NCI-H1436 (cell line): Measurements from ENCODE around the gene WDR43.
"Not testable (repeated sequence)": the region's sequence is repeated elsewhere in the genome, so short reads cannot be mapped to it uniquely, and the experiment has no call there.

Source experiments
- DNase-seq: peaks from one replicate; lab custom pipeline; 2025; lab: John Stamatoyannopoulos, UW

WDR43 gene

DNA sequence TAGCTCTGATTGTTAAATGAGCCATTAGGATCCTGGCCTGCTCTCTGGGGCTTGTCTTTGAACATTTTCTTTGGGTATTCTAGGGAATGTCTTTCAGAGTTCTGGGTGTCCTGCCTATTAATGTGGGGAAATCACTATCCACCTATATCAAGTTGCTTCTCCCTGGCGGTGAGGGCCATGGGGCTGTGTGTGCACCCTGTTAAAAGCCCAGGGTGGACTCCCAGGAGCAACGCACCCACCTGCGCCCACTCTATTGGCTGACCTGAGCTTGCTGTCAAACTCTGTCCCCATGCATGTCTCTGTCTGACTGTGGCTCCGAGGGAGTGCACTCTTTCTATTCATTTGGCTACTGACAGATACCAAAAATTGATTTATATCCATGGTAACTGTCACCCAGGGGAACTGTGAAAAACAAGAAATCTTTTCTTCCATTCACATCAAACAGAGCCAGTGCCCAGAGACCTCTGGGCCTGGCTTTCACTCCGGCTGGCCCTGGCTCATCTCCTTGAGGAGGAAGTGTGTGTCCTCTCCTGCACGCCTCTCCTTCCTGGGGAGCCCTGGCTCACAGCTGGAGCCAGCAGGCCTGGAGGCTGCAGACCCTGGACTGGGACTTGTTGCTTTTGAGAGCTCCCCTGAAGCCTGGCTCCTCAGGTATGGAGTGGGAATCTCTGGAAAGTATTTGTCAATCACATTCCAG lies 76.1 kb downstream of the WDR43 start:
- DNase-seq = no peak

DNA sequence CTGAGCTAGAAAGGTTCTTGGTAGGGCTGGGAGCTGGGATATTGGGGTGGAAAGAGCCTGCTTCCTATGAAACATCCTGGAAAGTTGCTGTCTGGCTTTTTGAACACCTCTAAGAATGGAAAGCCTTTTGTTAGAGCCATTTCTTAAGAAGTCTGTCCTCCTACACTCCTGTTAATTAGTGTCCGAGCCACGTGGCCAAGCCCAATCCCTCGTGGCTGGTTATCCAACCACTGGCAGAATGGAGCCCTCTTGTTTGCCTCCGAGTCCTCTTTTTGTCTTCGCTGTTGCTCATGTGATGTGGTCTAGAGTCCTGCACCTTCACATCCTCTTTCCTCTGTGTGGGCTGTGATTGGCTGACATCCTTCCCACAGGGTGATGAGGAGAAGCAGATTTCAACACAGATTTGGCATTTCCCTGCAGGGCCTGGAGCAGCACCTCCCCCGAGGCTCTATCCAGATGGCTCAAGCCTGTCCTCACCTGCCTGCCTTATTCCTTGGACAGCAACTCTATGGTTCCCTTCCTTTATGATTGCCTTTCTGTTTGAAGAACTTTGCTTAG lies 78.4 kb downstream of the WDR43 start:
- no peak for DNase-seq

- DNase-seq = no peak
Observed at GRCh38 chr2:28974252-28974651, 79.8 kb downstream of the WDR43 start.

GRCh38 chr2:28975671-28976070 lies 81.2 kb downstream of the WDR43 start:
- DNase-seq = no peak

DNA sequence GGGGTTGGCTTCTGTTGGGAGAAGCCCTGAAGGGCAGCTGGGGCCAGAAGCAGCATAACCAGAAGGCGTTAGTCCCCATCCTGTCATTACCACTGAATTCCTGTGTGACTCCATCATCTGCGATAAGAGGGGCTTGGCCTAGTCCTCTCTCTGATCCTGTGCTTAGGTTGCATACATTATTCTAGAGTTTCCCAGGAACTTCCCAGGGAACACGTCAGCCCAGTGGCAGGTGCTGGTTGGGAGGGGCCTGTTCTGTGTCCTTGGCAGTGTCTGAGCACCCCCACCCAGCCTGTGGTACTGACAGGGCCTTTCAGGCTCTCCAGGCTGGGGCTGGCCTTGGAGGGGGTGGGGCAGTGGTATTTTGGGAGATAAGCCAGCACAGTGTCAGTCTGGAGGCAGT lies 82.1 kb downstream of the WDR43 start:
- DNase-seq = no peak

- no peak for DNase-seq
Observed at GRCh38 chr2:28977176-28977875, 82.9 kb downstream of the WDR43 start.

DNA sequence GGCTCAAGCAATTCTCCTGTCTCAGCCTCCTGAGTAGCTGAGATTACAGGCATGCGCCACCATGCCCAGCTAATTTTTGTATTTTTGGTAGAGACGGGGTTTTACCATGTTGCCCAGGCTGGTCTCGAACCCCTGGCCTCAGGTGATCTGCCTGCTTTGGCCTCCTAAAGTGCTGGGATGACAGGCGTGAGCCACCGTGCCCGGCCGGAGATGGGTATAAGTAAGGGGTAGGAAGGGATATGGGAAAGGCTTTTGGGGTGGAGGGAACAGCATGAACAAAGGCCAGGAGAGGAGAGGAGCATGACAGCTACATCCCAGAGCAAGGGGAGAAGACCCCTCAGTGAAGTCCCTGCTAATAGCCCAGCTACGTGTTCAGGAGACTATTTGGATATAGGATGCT lies 83.5 kb downstream of the WDR43 start:
- not testable (repeated sequence) for DNase-seq

DNA sequence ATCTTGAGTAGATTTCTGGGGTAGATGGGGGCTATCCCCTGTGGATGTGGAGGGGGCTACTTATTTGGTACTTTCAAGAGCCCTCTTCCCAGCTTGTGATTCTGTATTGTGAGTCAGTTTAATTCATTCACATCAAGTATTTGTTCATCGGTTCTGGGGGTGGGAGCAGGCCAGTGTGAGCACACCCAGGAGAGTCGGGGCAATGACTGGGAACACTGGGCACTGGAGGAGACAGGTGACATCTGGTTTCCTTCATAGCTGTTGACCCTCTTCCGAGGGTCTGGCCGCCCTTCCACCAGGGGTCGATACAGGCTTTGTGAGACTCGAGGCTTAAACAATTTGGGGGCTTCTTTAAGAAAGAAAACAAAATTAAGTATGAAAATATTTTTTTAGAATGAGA lies 84.1 kb downstream of the WDR43 start:
- DNase-seq = no peak

DNA sequence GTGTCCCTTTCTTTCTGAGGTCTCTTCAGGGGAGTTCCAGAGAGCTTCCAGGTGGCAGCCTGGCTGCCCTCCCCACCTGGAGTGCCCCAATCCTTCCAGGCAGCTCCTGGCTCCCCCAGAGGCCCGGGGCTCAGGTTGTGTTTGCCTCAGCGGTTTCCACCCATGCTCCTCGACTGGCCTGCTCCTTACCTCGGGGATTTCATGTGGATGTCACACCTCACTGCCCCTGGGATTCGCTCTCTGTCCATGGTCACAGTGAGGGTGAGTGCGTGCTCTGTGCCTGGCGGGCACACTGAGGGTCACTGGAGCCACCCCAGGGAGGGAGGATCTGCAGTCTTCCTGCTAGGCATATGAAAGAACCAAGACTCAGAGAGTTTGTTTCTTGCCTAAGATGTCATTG lies 84.6 kb downstream of the WDR43 start:
- DNase-seq = no peak

DNA sequence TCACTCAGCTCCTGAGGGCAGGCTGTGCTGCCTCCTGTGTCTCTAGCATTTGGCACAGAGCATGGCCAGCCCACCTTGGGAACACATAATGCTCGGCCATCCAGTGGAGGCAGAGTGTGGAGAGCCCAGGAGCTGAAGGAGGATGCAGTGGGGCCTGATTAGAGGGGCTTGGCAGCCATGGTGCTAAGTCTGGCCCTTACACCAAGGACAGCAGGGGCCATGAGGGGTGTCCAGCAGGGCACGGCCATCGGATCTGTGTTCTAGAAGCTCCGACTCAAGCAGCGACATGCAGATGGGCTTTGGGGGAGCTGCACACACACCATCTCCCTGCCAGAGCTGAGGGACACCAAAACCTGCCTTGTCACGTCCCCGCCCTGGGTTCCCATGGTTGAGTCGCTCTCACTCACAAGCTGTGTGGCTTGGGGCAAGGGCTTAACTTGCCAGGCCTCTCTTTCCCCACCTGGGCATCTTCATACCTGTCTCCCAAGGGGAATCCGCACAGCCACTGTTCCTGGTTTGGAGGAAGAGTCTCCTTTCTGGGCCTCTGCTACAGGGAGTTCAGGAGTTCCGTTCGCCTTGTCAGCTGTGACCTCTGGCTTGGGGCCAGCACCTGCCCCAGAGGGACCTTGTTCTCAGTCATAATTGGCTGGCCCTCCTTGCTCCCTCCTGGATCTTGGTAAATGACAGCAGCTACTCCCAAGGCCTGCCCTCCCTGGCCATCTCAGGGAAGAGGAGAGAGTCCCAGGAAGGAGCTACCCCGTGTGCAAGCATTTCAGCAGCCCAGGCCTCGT lies 85.3 kb downstream of the WDR43 start:
- DNase-seq = no peak

GRCh38 chr2:28980368-28981015 lies 86.0 kb downstream of the WDR43 start:
- no peak for DNase-seq

DNA sequence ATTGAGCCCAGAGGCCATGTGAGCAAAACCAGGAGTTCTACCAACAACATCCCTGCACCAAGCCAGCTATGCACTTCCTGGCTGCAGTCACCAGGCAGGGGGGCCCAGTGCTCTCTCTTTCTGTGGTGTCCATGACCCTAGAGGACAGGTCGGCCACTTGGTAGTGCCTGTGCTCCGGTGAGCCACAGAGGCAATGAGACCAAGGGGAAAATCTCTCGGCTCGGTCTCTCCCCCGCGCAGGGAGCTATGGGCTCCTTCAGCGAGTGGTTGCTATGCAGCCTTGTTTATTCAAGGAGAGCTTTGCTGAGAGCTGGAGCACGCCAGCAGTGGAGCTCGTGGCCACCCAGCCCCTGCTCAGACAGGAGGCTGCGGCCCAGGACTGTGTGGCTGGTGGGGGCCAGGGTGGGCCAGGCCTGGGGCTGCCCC lies 86.6 kb downstream of the WDR43 start, which contains the start of gene TOGARAM2:
Gene TOGARAM2 (plus strand): TSS at position 283 of the 426 bp plus-strand sequence. CDS start 13,537 bp downstream, outside the sequence.
- DNase-seq = no peak

DNA sequence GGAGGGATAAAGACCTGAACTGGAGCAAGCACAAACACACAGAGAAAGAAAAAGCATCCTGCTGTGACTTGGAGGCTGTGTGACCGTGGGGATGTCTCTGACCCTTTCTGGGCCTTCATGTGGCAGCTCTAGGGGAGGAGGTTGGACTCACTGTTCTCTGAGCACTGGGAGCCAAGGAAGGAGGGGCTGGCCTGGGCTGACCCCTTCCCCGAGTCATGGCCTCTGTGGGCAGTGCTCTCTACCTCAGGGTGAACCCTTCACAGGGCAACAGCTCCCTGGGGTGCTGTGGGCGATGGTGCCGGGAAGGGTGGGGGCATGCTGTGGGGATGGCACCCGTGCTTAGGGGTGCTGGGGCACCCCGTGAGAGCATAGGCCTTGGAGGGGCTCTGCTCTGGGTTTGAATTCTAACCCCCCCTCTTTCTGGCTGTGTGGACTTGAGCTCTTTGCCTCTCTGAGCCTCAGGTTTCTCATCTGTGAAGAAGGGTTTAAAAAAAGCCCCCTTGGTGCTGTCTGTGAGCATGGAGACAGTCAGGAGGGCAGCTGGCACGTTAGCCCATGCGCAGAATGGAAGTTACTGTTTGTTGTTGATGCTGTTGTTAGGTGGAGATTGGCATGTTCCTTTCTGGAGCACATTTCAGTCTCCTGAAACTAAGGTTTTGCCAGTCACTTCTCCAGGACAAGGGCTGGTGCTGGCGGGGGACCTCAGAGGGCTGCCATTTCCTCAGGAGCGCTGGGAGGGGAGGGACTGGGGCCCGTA lies 87.3 kb downstream of the WDR43 start:
- DNase-seq = no peak

DNA sequence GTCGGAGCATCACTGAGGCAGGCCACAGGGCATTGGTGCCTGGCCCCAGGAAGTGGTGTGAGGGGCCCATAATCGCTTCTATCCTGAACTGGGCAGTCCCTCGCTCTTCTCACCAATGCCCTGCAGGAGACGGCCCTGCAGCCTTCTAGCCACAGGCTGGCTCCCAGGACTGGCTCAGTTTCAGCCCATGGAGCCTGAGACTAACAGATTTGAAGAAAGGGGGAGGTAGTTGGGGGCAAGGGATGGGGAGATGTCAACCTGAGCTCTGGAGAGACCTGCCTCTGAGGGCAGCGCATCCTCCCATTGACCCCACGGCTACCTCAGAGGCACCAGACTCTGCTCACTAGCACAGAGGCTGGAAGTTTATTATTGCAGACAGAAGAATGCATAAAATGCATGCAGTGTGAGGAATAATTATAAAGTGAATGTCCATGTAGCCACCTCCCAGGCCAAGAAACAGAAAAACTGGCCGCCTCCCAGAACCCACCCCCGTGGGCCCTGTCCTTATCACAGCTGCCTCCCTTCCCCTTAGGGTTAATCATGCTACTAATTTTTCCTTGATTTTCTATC lies 88.0 kb downstream of the WDR43 start:
- no peak for DNase-seq

- no peak for DNase-seq
Observed at GRCh38 chr2:28986429-28986828, 92.0 kb downstream of the WDR43 start.

DNA sequence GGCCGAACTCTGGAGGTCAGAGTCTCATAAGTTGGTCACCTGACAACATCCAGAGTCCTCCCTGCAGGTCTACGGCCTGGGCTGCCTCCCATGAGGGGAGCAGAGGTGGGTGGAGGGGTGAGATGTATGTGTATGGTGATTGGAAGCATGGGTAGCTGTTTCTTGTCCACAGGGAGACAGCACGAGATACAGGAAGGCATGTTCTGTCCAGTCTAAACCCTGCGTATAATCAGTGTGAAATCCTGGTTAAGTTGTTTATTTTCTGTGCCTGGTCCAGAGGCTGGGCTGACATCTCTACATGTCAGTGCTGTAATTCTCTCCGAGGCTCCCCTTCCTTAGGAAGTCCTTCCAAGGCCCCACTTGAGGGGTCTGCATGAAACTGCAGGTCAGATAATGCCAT lies 95.5 kb downstream of the WDR43 start:
- no peak for DNase-seq

DNA sequence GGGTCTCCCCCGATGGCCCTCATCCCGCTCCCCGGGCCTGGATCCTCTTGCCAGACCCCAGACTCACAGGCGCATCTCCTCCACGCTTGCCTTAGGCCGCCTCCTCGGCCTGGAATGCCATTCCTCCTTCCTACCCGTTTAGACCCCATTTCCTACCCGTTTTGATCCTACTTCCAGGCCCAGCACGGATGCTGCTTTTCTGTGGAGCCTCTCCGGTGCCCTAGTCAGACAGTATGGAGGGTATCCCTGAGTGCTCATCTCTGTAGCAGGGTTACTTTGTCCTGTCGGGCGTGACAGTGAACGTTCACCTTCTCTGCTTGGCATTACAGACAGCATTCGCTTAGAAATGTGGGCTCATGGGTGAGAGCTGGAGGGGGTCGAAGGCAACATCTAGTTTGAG lies 96.0 kb downstream of the WDR43 start:
- no peak for DNase-seq

- DNase-seq = no peak
Observed at GRCh38 chr2:28991021-28991420, 96.6 kb downstream of the WDR43 start.

GRCh38 chr2:28991460-28991859 lies 97.0 kb downstream of the WDR43 start:
- no peak for DNase-seq

DNA sequence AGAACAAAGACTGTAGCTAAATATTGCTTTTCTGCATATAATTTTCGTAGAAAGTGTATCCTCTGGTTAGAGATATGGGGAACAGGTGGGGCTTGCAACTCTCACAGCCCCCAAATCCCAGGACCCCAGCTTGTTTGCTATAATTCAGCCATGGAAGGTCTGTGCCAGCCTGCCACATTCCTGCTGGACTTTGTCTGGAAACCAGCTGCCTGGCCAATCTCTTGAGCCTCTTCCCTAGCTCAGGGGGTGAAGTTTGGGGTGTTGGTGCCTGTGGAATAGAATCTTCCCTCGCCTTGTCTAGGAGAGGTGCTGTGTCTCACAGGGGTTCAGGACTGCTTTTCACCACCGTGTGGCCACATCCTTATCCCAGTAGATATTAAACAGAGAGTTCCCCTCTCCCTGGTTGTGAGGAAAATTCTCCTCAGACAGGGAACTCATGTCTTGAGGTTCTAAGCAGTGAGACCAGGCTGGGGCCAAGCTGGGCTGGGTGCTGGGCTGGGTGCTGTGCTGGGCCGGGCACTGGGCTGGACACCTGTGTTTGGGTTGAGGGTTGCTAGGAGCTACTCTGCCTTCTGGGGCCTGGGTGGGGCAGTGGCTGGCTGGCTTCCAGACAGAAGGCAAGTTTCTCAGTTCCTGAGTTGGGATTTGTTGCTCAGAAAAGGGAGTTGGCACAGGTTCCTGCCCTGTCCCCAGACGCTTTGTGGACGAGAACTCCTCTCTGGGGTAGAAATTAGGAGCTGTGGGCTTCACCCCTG lies 98.9 kb downstream of the WDR43 start:
- DNase-seq = no peak
